Measurements from ENCODE around the gene ANO10.
"Not testable (repeated sequence)": the region's sequence is repeated elsewhere in the genome, so short reads cannot be mapped to it uniquely, and the experiment has no call there.

Gene ANO10

GRCh38 chr3:43372809-43373559 lies 248.8 kb downstream of the ANO10 start:
- no peak for DNase-seq
- in situ Hi-C loops (cut with HindIII; ENCODE audit: low pct_ligation_motif_present, low pct_unique_long_range_greater_than_20kb, low sequenced_read_pairs) = no loop called here

- in situ Hi-C loops (cut with HindIII; ENCODE audit: low pct_ligation_motif_present, low pct_unique_long_range_greater_than_20kb, low sequenced_read_pairs) = no loop called here
- no peak for DNase-seq
These were observed 249.6 kb downstream of the ANO10 start for GRCh38 chr3:43372007-43372740.

- no peak for DNase-seq
- in situ Hi-C loops (cut with HindIII; ENCODE audit: low pct_ligation_motif_present, low pct_unique_long_range_greater_than_20kb, low sequenced_read_pairs) = no loop called here
These were observed 250.3 kb downstream of the ANO10 start for GRCh38 chr3:43371494-43371893.

- in situ Hi-C loops (cut with HindIII; ENCODE audit: low pct_ligation_motif_present, low pct_unique_long_range_greater_than_20kb, low sequenced_read_pairs) = no loop called here
- DNase-seq = no peak
These were observed 251.4 kb downstream of the ANO10 start for GRCh38 chr3:43370293-43370980.

GRCh38 chr3:43369404-43370292 lies 252.2 kb downstream of the ANO10 start:
- no peak for DNase-seq
- in situ Hi-C loops (cut with HindIII; ENCODE audit: low pct_ligation_motif_present, low pct_unique_long_range_greater_than_20kb, low sequenced_read_pairs) = no loop called here

- in situ Hi-C loops (cut with HindIII; ENCODE audit: low pct_ligation_motif_present, low pct_unique_long_range_greater_than_20kb, low sequenced_read_pairs) = no loop called here
- no peak for DNase-seq
These were observed 254.9 kb downstream of the ANO10 start for GRCh38 chr3:43366885-43367284.

GRCh38 chr3:43366481-43366880 lies 255.3 kb downstream of the ANO10 start:
- DNase-seq = no peak
- in situ Hi-C loops (cut with HindIII; ENCODE audit: low pct_ligation_motif_present, low pct_unique_long_range_greater_than_20kb, low sequenced_read_pairs) = no loop called here

GRCh38 chr3:43365601-43366305 lies 256.1 kb downstream of the ANO10 start:
- in situ Hi-C loops (cut with HindIII; ENCODE audit: low pct_ligation_motif_present, low pct_unique_long_range_greater_than_20kb, low sequenced_read_pairs) = no loop called here
- no peak for DNase-seq

- no peak for DNase-seq
- in situ Hi-C loops (cut with HindIII; ENCODE audit: low pct_ligation_motif_present, low pct_unique_long_range_greater_than_20kb, low sequenced_read_pairs) = no loop called here
These were observed 256.9 kb downstream of the ANO10 start for GRCh38 chr3:43364926-43365325.

- DNase-seq = no peak
These were observed 257.3 kb downstream of the ANO10 start for GRCh38 chr3:43364494-43364893.

GRCh38 chr3:43363621-43364266 lies 258.1 kb downstream of the ANO10 start:
- DNase-seq = no peak
- in situ Hi-C loops (cut with HindIII; ENCODE audit: low pct_ligation_motif_present, low pct_unique_long_range_greater_than_20kb, low sequenced_read_pairs) = no loop called here

More at GRCh38 chr3:43364494-43364893, 257.3 kb downstream of the ANO10 start:
- in situ Hi-C loops (cut with HindIII; ENCODE audit: low pct_ligation_motif_present, low pct_unique_long_range_greater_than_20kb, low sequenced_read_pairs) = no loop called here

GRCh38 chr3:43362961-43363360 lies 258.9 kb downstream of the ANO10 start:
- no peak for DNase-seq
- in situ Hi-C loops (cut with HindIII; ENCODE audit: low pct_ligation_motif_present, low pct_unique_long_range_greater_than_20kb, low sequenced_read_pairs) = no loop called here

- DNase-seq = no peak
- in situ Hi-C loops (cut with HindIII; ENCODE audit: low pct_ligation_motif_present, low pct_unique_long_range_greater_than_20kb, low sequenced_read_pairs) = no loop called here
These were observed 259.6 kb downstream of the ANO10 start for GRCh38 chr3:43362183-43362582.

GRCh38 chr3:43361077-43361476 lies 260.7 kb downstream of the ANO10 start:
- no peak for DNase-seq

GRCh38 chr3:43356033-43356432 lies 265.8 kb downstream of the ANO10 start:
- in situ Hi-C loops (cut with HindIII; ENCODE audit: low pct_ligation_motif_present, low pct_unique_long_range_greater_than_20kb, low sequenced_read_pairs); DNase-seq: not testable (repeated sequence)

More at GRCh38 chr3:43361077-43361476, 260.7 kb downstream of the ANO10 start:
- in situ Hi-C loops (cut with HindIII; ENCODE audit: low pct_ligation_motif_present, low pct_unique_long_range_greater_than_20kb, low sequenced_read_pairs) = no loop called here

GRCh38 chr3:43353923-43354670 lies 267.7 kb downstream of the ANO10 start:
- DNase-seq = no peak
- in situ Hi-C loops (cut with HindIII; ENCODE audit: low pct_ligation_motif_present, low pct_unique_long_range_greater_than_20kb, low sequenced_read_pairs) = no loop called here

GRCh38 chr3:43353393-43353792 lies 268.4 kb downstream of the ANO10 start:
- in situ Hi-C loops (cut with HindIII; ENCODE audit: low pct_ligation_motif_present, low pct_unique_long_range_greater_than_20kb, low sequenced_read_pairs) = no loop called here
- no peak for DNase-seq

All from ACHN (cell line).